HG03342 (cell line): ENCODE data around the gene DENND5A.
"Not testable (repeated sequence)": the region's sequence is repeated elsewhere in the genome, so short reads cannot be mapped to it uniquely, and the experiment has no call there.

ENCODE experiments used
- ATAC-seq: cut with Tn5 transposase; IDR thresholded peaks from one replicate; pipeline ENCODE4 v1.9.1; 2021; ENCODE audit warnings: mild to moderate bottlenecking, moderate library complexity; ENCODE audit not compliant: unreplicated experiment

The DENND5A gene

DNA sequence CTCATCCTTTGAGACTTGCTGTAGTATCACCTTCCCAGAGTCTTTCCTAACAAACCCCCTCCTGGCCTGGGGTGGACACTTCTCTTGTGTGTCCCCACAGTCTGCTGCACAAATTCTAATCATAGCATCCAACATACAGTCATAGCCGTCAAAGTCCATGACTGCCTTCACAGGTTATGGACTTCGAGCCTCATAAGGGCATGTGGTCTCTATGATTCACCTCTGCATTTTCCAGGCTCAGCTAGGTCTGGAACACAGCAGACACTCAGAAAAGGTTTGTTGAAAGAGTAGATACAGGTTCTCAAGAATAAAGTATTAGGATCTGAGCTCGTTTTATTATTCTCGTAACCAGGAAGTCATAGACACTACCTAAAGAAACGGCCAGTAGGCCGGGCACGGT, 160.6 kb downstream of the DENND5A start:
- ATAC-seq = no peak

DNA sequence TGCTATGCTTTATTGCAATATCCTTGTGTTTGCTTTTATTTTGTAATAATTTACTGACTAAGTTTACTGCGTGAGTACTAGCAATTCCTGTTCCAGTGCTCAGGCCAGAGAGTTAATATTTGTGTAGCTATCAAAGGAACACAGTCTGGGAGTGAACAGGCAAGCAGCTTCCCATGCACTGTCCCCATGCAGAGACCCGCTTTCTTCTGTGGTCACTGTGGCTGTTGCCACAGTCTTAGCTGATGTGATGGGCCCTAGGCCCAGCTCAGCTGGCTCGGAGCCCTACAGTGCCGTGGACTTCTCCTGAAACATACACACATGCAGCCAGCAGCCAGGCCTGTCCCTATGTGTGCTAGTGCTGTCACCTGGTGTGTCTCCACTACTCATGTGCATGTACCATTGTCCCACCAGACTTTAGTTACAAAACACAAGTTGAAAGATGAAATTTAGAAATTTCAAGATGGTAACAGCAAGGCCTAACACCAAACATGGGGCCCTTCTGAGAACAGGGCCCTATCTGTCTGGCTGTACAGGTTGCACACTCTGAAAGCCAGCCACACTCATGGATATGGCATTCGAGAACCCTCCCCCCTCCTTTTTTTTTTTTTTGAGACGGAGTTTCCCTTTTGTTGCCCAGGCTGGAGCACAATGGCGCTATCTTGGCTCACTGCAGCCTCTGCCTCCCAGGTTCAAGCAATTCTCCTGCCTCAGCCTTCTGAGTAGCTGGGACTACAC, 161.4 kb downstream of the DENND5A start:
- no peak for ATAC-seq

DNA sequence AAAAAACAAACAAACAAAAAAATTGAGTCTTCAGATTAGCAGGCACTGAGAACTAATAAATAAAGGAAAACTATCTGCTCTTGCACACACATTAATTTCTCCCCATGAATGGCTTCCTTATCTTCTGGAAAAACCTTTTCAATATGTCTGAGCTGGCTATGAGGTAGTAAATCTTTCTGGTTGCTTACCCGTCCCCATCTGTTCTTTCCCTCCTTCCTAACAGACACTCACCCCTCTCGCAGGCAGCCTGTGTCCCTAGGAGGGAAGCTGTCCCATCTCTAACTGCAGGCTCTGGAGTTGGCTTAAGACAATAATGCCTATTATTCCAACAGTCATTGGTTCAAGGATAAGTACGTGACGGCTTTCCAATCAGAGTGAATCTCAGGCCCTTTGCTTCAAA, 165.5 kb downstream of the DENND5A start:
- no peak for ATAC-seq

DNA sequence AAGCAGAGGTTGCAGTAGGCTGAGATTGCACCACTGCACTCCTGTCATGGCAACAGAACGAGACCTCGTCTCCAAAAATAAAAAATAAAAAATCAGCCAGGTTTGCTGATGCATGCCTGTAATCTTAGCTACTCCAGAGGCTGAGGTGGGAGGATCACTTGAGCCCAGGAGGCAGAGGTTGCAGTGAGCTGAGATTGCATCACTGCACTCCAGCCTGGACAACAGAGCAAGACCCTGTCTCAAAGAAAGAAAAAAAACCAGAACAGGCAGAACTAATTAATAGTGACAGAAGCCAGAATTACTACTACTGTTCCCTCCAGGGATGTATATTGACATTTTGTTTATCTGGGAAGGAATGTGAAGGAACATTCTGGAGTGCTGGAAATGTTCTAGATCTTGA, 166.7 kb downstream of the DENND5A start:
- ATAC-seq = not testable (repeated sequence)

DNA sequence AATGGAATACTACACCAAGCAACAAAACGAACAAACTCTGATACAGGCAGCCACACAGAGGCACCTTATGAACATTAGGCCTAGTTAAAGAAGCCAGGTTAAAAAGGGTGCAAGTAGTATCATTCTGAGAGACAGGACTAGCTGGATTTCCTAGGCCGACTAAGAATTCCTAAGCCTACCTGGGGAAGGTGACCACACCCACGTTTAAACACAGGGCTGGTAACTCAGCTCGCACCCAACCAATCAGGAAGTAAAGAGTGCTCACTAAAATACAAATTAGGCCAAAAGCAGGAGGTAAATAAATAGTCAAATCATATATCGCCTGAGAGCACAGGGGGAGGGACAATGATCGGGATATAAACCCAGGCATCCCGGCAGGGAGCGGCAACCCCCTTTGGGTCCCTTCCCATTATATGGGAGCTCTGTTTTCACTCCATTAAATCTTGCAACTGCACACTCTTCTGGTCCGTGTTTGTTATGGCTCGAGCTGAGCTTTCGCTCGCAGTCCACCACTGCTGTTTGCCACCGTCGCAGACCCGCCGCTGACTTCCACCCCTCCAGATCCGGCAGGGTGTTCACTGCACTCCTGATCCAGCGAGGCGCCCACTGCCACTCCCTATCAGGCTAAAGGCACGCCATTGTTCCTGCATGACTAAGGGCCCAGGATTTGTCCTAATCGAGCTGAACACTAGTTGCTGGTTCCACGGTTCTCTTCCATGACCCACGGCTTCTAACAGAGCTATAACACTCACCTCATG, 167.8 kb downstream of the DENND5A start:
- not testable (repeated sequence) for ATAC-seq

DNA sequence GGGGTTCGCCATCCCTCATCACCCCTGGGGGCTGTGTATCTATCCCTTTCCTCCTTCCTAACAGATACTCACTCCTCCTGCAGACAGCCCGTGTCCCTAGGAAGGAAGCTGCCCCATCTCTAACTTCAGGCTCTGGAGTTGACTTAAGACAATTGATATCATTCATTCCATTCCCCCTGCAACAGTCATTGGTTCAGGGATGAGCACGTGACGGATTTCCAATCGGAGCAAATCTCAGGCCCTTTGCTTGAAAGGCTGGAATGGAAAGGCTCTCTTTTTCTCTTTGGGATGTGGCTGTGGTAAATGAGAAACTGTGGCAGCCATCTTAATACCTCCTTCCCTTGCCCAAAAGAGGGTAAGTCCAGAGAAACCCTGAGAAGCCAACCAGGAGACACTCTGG, 168.7 kb downstream of the DENND5A start:
- no peak for ATAC-seq

DNA sequence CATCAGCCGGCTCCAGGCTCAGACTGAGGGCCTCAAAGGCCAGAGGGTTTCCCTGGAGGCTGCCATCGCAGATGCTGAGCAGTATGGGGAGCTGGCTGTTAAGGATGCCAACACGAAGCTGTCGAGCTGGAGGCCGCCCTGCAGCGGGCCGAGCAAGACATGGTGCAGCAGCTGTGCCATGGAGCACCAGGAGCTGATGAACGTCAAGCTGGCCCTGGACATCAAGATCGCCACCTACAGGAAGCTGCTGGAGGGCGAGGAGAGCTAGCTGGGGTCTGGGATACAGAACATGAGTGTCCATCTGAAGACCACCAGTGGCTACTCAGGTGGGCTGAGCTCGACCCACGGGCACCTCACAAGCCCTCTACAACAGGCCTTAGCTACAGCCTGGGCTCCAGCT, 169.7 kb downstream of the DENND5A start:
- ATAC-seq = no peak

DNA sequence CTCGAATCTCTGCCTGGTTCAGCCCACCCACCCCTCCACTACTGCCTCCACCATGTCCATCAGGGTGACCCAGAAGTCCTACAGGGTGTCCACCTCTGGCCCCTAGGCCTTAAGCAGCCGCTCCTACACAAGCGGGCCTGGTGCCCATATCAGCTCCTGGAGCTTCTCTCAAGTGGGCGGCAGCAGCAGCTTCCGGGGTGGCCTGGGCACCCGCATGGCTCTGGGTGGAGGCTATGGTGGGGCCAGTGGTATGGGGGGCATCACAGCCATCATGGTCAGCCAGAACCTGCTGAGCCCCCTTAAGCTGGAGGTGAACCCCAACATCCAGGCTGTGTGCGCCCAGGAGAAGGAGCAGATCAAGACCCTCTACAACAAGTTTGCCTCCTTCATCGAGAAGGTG, 170.7 kb downstream of the DENND5A start:
- no peak for ATAC-seq

DNA sequence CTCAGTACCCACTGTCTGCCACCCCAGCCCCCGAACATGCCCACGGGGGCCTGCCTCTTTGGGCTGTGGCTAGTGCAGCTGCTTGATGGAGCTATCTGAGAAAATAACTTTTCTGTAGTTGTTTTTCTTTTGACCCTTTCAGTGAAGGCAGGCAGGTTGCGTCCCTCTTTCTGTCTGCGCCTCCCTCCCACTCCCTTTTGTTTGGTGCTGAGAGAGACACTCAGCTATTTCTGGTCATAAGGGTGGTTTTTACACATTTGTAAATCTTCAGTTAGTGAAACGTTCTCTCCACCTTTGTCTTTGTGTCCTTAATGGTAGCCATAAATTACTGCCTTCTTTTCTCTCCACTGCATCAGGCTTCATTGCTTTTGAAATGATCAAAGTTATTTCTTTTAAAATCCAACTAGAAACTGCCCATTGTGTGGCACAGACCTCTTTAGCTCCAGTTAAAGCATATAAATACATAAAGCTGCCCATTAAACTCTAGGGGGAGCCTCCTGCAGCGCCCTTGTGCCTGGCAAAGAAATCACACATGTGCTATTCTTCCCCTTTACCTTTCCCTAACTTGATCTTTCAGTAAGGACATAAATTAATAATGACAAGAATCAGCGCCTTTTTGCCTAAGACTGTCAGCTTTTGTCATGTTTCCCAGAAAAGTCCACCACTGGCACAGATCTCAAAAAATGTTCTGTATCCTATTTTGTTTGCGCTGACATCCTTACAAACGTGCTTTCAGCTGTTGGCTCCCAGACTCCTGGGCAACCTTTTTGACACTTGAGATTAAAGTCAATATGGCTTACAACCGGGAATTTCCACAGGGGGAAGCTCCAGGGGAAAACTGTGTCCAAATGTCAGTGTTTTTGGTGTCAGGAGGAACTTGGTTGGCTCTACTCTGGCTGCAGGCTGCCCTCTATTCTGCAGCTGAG, 172.0 kb downstream of the DENND5A start:
- no peak for ATAC-seq

DNA sequence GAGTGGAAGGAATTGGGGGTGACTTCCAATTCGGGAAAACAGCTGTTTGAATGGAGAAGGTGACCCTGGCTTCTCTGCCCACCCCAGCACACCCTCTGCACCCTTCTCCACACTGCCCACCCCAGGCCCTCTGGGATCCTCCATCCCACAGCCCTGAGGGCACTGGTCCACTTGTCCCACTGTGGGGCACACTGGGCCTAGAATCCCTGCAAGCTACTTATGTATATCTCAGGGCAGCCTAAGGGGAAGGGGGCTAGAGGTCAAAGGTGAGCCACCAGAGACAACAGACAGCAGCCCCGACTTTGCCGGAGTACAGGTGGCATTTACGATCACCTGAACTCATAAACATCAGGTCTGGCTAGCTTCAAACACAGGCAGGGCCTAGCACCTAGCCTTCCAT, 173.1 kb downstream of the DENND5A start:
- no peak for ATAC-seq

DNA sequence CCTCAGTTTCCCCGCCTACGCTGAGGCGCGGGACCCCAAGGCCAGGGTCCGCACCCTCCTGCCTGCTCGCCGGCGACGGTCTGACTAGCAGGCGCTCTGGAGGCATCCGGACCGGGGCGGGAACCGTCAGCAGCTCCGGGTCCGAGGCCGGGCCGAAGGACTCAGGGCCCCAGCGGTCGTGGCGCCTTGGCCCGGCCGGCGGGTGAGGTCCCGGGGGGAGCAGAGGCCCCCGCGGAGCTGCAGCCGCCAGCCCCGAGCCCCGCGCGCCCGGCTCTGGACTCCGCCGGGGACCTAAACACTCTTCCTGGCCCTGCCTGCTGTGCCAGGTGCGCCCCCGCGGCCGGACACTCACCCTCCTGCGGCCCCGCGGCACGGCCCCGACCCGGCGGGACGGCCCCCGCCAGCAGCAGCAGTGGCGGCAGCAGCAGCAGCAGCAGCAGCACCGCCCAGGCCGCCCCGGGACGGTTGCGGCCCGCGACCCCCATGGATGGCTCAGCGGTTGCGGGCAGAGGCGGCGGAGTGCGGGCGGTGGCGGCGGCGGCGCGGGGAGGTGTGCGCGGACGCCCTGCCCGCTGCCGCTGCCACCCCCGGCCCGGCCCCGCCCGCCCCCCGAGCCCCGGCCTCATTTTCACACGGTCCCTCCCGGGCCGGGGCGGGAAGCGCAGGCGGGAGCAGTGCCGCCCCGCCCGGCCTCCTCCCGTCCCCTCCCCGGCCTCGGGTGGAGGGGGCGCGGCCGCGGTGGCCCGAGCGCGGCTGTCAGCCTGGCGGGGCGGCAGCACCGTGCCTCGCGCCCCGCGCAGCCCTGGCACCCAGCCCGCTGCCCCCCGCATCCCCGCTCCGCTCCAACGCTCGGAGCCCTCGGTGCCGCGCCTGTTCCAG, 173.9 kb downstream of the DENND5A start, which contains the start of gene SCUBE2:
SCUBE2 (minus strand) TSS at position 556 of the 879 bp plus-strand sequence; CDS start at position 485, 71 bp downstream.
- ATAC-seq = no peak

DNA sequence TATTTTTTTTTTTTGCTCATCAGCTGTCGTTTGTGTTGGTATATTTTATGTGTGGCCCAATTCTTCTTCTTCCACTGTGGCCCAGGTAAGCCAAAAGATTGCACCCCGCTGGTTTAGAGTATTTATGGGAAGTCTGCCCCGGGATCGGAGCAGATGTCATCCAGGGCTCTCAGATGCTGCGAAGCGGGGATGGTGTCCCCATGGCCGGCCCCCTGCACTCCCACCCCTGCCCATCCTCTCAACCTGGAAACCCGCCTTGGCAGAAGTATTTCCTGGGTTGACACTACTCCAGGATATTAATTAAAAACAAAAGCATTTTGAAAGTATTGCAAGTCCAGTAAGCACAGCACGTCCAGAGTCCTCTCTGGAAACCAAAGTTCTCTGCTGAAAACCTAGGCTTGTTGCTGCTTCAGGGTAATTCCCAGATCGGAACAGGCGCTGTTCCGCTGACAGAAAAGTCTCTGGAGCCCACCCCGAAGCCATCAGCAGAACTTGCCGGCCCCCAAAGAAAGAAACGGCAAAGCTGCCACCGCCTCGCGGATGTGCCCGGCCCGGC, 174.6 kb downstream of the DENND5A start:
- no peak for ATAC-seq

DNA sequence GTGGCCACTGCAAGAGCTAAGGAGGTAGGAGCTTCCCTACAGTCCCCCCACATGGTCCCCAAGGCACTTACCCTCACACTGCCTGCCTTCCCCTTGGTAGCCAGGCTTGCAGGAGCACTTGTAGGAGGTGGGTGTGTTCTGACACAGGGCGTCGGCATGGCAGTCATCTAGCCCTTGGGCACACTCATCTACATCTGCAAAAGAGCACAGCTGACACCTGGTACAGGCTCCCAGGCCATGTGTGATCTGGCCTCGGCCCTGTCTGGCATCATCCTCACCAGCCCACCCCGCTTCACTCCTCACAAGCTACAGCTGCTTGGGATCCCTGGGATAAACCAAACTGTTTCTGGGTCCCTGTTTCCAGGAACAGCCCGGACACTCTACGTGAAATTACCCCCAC, 175.5 kb downstream of the DENND5A start:
- ATAC-seq = no peak

DNA sequence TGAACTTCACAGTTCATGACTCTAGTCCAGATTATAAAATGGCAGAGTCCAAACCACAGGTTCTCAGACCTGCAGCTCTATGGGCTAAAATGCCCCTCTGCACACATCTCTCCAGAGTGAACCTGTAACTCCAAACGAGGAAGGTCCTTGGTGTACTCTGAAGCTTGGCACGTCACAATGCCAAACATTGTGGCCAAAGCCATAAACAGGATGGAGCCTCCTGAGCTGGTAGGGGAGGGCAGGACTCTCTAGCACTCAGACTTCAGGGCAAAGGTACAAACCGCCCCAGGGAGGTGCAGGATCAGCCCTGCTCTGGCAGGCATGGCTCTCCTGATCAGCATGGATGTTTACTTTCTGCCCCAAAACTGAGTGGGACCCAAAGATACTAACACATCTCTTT, 176.1 kb downstream of the DENND5A start:
- ATAC-seq = no peak
